Liver (tissue), 9 donors: Measurements from ENCODE around the gene CDH22. TPM values are rescaled to one million over a fixed set of nuclear protein-coding genes. Genes with fewer than 3 reads are reported as not detected.

Experiments
- DNase-seq: peaks from one replicate; pipeline ENCODE4 v3.0.0-alpha.2; 2017; ENCODE audit warnings: low spot score
- H3K27ac ChIP-seq, 2 donors: one replicate each; pipeline ENCODE4 v1.7.0; 2013; ENCODE audit warnings: inconsistent platforms in 2 of 2, low read length in 2 of 2, control low read depth in 1 of 2, low read depth in 1 of 2, mild to moderate bottlenecking in 1 of 2
- H3K27me3 ChIP-seq, 4 donors: one replicate each; pipeline versions ENCODE4 v1.6.1 to v1.7.0; 2013; ENCODE audit warnings: low read length in 3 of 4, inconsistent platforms in 1 of 4, mild to moderate bottlenecking in 1 of 4, moderate library complexity in 1 of 4; ENCODE audit not compliant: control insufficient read depth in 4 of 4, insufficient read depth in 4 of 4
- H3K36me3 ChIP-seq, 4 donors: one replicate each; pipeline versions ENCODE4 v1.6.1 to v1.7.0; 2013; ENCODE audit warnings: low read length in 3 of 4, mild to moderate bottlenecking in 3 of 4, low read depth in 1 of 4, moderate library complexity in 1 of 4; ENCODE audit not compliant: control insufficient read depth in 4 of 4, insufficient read depth in 3 of 4
- H3K4me1 ChIP-seq, 4 donors: one replicate each; pipeline versions ENCODE4 v1.6.1 to v1.7.0; 2013; ENCODE audit warnings: low read length in 3 of 4, mild to moderate bottlenecking in 3 of 4, moderate library complexity in 1 of 4; ENCODE audit not compliant: control insufficient read depth in 4 of 4, insufficient read depth in 4 of 4
- H3K4me3 ChIP-seq, 3 donors: one replicate each; pipeline versions ENCODE4 v1.6.1 to v1.7.0; 2013; ENCODE audit warnings: low read length in 3 of 3, control low read depth in 1 of 3, low read depth in 1 of 3, mild to moderate bottlenecking in 1 of 3
- H3K9ac ChIP-seq, 2 donors: one replicate each; pipeline ENCODE4 v1.7.0; 2013; ENCODE audit warnings: low read length in 2 of 2, mild to moderate bottlenecking in 2 of 2, moderate library complexity in 2 of 2, control low read depth in 1 of 2, low read depth in 1 of 2
- H3K9me3 ChIP-seq, 4 donors: one replicate each; pipeline versions ENCODE4 v1.6.1 to v1.7.0; 2013; ENCODE audit warnings: low read length in 3 of 4; ENCODE audit not compliant: control insufficient read depth in 4 of 4
- ATF3 ChIP-seq: IDR thresholded peaks from 2 replicates; pipeline ENCODE4 v1.6.1; 2016; ENCODE audit warnings: antibody characterized with exemption
- CTCF ChIP-seq: fragments of 150-350 bp; IDR thresholded peaks from 2 replicates; pipeline ENCODE4 v1.5.1; 2017; ENCODE audit warnings: improper control_type of control experiment, low read depth, low read length; ENCODE audit not compliant: missing input control
- EGR1 ChIP-seq, 2 donors: IDR thresholded peaks; 2 replicates each; pipeline ENCODE4 v1.6.1; 2016 to 2018; ENCODE audit warnings: antibody characterized with exemption in 2 of 2, low read depth in 2 of 2
- FOXA1 ChIP-seq: IDR thresholded peaks from 2 replicates; pipeline ENCODE4 v1.6.1; 2016; ENCODE audit warnings: antibody characterized with exemption
- FOXA2 ChIP-seq: IDR thresholded peaks from 2 replicates; pipeline ENCODE4 v1.6.1; 2016; ENCODE audit warnings: antibody characterized with exemption
- GABPA ChIP-seq, 2 donors: IDR thresholded peaks in 1 of 2; conservative IDR thresholded peaks in 1 of 2; 2 replicates each; pipeline ENCODE4 v1.6.1; 2016; ENCODE audit warnings: antibody characterized with exemption in 2 of 2, mild to moderate bottlenecking in 1 of 2, moderate library complexity in 1 of 2
- HNF4A ChIP-seq, 2 donors: conservative IDR thresholded peaks; 2 replicates each; pipeline ENCODE4 v1.6.1; 2016; ENCODE audit warnings: antibody characterized with exemption in 2 of 2, mild to moderate bottlenecking in 2 of 2
- HNF4G ChIP-seq: IDR thresholded peaks from 2 replicates; pipeline ENCODE4 v1.6.1; 2016; ENCODE audit warnings: antibody characterized with exemption
- JUND ChIP-seq, 2 donors: IDR thresholded peaks; 2 replicates each; pipeline ENCODE4 v1.6.1; 2016; ENCODE audit warnings: antibody characterized with exemption in 2 of 2
- MAX ChIP-seq: IDR thresholded peaks from 2 replicates; pipeline ENCODE4 v1.6.1; 2016; ENCODE audit warnings: antibody characterized with exemption
- NR2F2 ChIP-seq: IDR thresholded peaks from 2 replicates; pipeline ENCODE4 v1.6.1; 2016; ENCODE audit warnings: antibody characterized with exemption
- RAD21 ChIP-seq, 2 donors: IDR thresholded peaks; 2 replicates each; pipeline ENCODE4 v1.6.1; 2016; ENCODE audit warnings: antibody characterized with exemption in 2 of 2, mild to moderate bottlenecking in 2 of 2
- RXRA ChIP-seq, 2 donors: IDR thresholded peaks; 2 replicates each; pipeline ENCODE4 v1.6.1; 2017 to 2018; ENCODE audit warnings: antibody characterized with exemption in 2 of 2, mild to moderate bottlenecking in 1 of 2
- SP1 ChIP-seq: IDR thresholded peaks from 2 replicates; pipeline ENCODE4 v1.6.1; 2018; ENCODE audit warnings: antibody characterized with exemption, mild to moderate bottlenecking
- TAF1 ChIP-seq: conservative IDR thresholded peaks from 2 replicates; pipeline ENCODE4 v1.6.1; 2016; ENCODE audit warnings: antibody characterized with exemption, mild to moderate bottlenecking
- YY1 ChIP-seq: IDR thresholded peaks from 2 replicates; pipeline ENCODE4 v1.6.1; 2016; ENCODE audit warnings: antibody characterized with exemption, mild to moderate bottlenecking
- ZBTB33 ChIP-seq: IDR thresholded peaks from 2 replicates; pipeline ENCODE4 v1.6.1; 2016; ENCODE audit warnings: antibody characterized with exemption
- WGBS: extraction: QIAGEN DNeasy Blood & Tissue Kit; methylation state at CpG from one replicate; pipeline ENCODE4 v1.1.7; 2013; 5-methylcytosine and 5-hydroxymethylcytosine counted together
- polyA plus RNA-seq, 2 donors: library from polyadenylated mRNA; stranded (reverse) in 1 of 2; unstranded in 1 of 2; fragments of 200-250 nt in 1 of 2; fragments of >200 nt in 1 of 2; fragmentation: Nextera tagmentation in 1 of 2; extraction: Ambion mirVana in 1 of 2; gene quantifications; one replicate each; pipeline versions ENCODE4 v1.2.1 to v1.2.3, GENCODE V29; 2013 to 2015
- total RNA-seq, 2 donors: library from RNA; depleted of rRNA; stranded (reverse); fragments of >200 nt; gene quantifications; one replicate each; pipeline ENCODE4 v1.2.3, GENCODE V29; 2014
- donor health status: healthy.
- donor health status: healthy.
- donor health status: healthy.
- donor health status: healthy.
- donor health status: healthy.

CDH22 gene
- total and polyA plus RNA-seq, 4 donors: 0.02 TPM; not detected in 3

GRCh38 chr20:46130534-46130933 lies 177.8 kb downstream of the CDH22 start:
- no peak overlapping the region for H3K4me3 ChIP-seq
- DNase-seq: no peak
- no peaks in the 10 kb centered on the region for H3K27me3 ChIP-seq
- peaks cover 0 to 5% (median 0%) of the 10 kb centered on the region in 4 donors for H3K36me3 ChIP-seq
- no peaks in the 10 kb centered on the region for H3K9me3 ChIP-seq
- no peaks in the 10 kb centered on the region for H3K4me1 ChIP-seq
- H3K9ac ChIP-seq: no peak overlapping the region
- 51% methylated on average over 4 of the region's 4 CpGs for WGBS
- no peak for TF ChIP-seq EGR1 (IDR thresholded peaks at IDR 0.05; ENCODE audit: low read depth in 2 of 2)
- no peak for TF ChIP-seq NR2F2
- TF ChIP-seq TAF1: no peak
- no peak for TF ChIP-seq SP1
- no peak for TF ChIP-seq FOXA1
- TF ChIP-seq MAX: no peak
- TF ChIP-seq ZBTB33: no peak
- TF ChIP-seq RAD21 (IDR thresholded peaks at IDR 0.05): no peak
- TF ChIP-seq ATF3: no peak
- TF ChIP-seq JUND (IDR thresholded peaks at IDR 0.05): no peak
- no peak for TF ChIP-seq HNF4G
- TF ChIP-seq FOXA2: no peak
- no peak overlapping the region for H3K27ac ChIP-seq

GRCh38 chr20:46129955-46130481 lies 178.3 kb downstream of the CDH22 start:
- DNase-seq: no peak
- Histone ChIP-seq H3K4me3 (no peak overlapping the region), H3K4me1 (no peaks in the 10 kb centered on the region), H3K36me3 (peaks cover 0 to 5% (median 0%) of the 10 kb centered on the region in 4 donors), H3K9ac (no peak overlapping the region), H3K27me3 (no peaks in the 10 kb centered on the region), H3K9me3 (no peaks in the 10 kb centered on the region), H3K27ac (no peak overlapping the region)
- TF ChIP-seq GABPA (IDR thresholded peaks at IDR 0.05 in 1 of 2, conservative IDR thresholded peaks at IDR 0.05 in 1 of 2) (no peak), HNF4G (no peak), FOXA2 (no peak), SP1 (no peak), TAF1 (no peak), RXRA (IDR thresholded peaks at IDR 0.05) (no peak), YY1 (no peak), RAD21 (IDR thresholded peaks at IDR 0.05) (no peak), ATF3 (no peak), CTCF (no peak), HNF4A (conservative IDR thresholded peaks at IDR 0.05) (no peak), ZBTB33 (no peak)
- 38% methylated on average over 5 of the region's 5 CpGs for WGBS
